Measurements from ENCODE around the gene TVP23A.
"Not testable (repeated sequence)": the region's sequence is repeated elsewhere in the genome, so short reads cannot be mapped to it uniquely, and the experiment has no call there.

TVP23A gene

DNA sequence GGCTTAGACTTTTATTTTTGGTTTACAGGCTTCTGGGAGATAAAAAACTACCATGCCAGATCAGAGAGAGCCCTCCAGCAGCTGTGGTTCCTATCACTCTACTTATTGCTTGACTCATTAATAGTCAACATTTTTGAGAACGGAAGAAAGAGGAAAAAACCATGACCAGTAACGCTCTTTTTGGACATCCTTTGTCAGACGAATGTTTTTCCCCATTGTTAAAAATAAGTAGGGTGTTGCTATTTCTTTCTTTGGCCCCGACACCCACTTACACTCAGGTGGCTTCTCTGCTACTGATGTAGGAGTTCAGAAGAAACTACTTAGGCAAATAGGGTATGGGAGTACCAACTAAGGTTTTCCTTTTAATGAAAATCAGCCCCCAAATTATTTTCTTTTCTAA is 27.5 kb downstream of the TVP23A start:
- DNase-seq: no peak

- not testable (repeated sequence) for DNase-seq
Observed at GRCh38 chr16:10788630-10789029, 30.0 kb downstream of the TVP23A start.

- peak; percentile 29 for DNase-seq
Observed at GRCh38 chr16:10787304-10787703, 31.3 kb downstream of the TVP23A start.

DNA sequence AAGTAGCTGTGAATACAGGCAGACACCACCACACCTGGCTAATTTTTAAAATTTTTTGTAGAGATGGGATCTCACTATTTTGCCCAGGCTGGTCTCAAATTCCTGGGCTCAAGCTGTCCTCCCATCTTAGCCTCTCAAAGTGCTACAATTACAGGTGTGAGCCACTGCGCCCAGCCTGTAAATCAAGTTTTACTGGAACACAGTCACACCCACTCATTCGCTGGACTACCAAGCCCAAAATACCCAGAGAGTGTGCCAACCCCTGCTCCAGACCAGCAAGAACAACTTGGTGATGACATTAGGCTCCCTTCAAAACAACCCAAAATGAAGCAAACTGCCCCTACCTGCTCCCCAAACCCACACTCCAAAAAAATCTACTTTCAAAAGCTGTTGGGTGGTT is 36.0 kb downstream of the TVP23A start:
- no peak for DNase-seq

DNA sequence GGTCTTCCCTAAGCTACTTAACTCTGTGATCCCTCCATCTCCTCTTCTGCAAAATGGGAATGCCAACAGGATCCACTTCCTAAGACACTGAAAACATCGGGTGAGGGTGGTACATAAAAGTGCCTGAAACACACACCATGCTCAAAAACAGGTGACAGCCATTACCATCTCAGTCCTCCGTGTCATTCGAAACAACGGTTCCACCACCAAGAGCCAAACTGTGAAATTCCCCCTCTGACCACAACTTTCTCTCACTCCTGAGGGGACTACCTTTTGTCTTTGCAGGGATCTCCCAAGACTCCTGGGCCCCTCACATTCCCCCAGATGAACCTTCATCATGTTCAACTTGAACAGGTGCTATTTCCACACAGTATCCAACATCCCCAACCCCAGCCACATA is 38.0 kb downstream of the TVP23A start:
- DNase-seq: no peak

DNA sequence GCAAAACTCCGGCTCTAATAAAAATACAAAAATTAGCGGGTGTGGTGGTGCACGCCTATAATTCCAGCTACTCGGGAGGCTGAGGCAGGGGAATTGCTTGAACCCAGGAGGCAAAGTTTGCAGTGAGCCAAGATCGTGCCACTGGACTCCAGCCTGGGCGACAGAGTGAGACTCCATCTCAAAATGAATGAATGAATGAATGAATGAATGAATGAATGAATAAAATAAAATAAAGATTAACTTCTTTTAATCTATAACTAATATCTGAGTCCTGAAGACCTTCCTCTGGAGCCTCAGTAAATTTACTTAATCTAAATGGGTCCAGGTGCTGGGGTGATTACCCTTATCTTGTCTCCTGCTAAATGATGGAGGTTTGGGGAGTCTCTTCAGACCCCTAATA is 38.7 kb downstream of the TVP23A start:
- not testable (repeated sequence) for DNase-seq

DNA sequence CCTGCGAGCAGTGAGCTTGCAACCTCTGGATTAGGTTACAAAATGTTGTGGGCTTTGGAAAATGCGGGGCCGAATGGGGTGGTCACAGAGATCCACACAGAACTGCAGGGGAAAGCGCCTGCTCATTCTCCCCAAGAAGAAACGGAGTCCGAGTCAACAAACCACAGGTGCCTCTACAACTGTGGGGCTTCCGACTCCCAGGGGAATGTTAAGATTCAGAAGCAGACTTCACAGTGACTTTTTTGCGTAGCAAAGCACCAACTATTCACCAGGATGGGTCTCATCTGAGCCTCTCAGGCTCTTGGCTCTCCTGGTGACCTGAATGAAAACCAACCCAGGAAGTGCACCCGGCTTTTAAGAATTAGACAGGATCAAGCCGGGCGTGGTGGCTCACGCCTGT is 41.2 kb downstream of the TVP23A start:
- DNase-seq: no peak

- DNase-seq: not testable (repeated sequence)
Observed at GRCh38 chr16:10776923-10777322, 41.7 kb downstream of the TVP23A start.

DNA sequence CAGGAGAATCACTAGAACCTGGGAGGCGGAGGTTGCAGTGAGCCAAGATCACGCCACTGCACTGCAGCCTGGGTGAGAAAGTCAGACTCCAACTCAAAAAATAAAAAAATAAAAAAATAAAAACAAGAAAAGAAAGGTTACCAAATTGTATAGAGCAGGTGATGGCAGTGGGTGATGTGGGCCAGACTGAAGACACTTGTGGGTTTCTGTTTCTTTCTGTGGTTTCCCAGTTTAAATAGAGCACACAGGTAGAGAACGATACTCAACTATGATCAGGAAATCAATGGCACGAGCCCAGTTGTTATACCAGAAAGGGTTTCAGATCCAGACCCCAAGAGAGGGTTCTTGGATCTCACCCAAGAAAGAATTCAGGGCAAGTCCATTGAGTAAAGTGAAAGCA is 42.3 kb downstream of the TVP23A start:
- peak; percentile 66 for DNase-seq

DNA sequence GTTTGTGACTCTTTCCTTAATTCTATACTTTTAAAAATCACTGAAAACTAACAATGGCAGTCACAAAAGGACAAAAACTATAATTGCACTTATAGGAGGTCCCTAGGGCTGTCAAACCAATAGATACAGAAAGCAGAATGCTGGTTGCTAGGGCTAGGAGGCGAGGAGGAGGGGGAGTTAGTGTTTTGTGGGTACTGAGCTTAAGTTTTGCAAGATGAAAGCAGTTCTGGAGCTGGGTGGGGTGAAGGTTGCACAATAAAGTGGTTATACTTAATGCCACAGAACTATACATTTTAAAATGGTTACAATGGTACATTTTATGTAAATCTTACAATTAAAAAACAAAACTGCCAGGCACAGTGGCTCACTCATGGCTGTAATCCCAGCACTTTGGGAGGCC is 47.7 kb downstream of the TVP23A start:
- DNase-seq: no peak

DNA sequence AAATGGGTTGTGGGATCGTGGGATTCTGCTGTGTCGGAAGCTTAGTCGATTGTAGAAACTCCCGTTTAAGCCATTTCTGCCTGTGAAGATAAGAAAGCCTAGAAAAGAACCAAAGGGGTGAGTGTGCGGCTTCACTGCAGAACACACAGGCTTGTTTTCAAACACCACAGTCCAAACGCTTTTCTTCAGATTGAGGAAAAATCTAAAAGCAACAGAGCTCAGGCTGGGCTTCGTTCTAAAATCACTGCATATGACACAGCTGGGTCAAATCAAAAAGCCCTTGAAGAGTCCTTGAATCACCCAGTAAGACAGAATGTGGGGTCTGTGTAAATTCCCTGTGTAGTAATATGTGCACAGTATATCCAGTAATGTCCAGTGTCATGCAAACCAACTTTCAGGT is 49.2 kb downstream of the TVP23A start:
- no peak for DNase-seq

GRCh38 chr16:10767127-10767526 is 51.5 kb downstream of the TVP23A start:
- no peak for DNase-seq

DNA sequence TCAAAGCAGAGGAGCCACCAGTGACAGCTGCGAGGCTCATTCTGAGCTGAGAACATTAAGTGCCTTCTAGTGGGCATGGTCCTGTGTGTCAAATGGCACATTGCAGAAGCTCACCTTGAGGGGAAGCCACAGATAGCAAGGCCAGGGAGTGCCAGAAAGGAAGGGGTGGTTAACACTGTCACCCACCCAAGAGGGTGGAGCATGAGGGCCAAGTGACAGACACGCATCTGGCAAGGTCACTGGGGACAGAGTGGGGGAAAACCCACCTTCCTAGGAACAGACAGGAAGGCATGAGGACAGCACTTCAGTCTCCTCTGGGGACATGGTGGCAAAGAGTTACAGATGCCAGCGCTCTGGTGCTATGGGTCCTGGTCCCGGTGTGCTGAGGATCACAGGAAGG is 52.8 kb downstream of the TVP23A start:
- DNase-seq: no peak

- DNase-seq: no peak
Observed at GRCh38 chr16:10763456-10763855, 55.1 kb downstream of the TVP23A start.

- no peak for DNase-seq
Observed at GRCh38 chr16:10762336-10763016, 56.1 kb downstream of the TVP23A start.

DNA sequence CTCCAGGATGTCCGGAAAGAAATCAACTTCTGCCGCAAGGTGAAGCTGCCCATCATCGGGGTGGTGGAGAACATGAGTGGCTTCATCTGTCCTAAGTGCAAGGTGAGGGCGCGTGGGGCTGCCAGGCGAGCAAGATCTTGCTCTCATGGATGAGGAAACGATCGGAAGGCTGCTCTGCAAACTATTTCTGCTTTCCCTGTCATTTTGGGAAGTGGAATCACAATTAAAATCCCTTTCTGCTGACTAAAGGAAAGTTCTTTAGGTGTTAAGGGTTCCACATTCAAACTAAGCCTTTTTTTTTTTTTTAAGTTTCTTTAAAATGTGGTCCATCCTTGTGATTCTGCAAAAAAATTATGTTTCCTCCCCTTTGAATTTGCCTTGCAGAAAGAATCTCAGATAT is 57.2 kb downstream of the TVP23A start:
- no peak for DNase-seq

DNA sequence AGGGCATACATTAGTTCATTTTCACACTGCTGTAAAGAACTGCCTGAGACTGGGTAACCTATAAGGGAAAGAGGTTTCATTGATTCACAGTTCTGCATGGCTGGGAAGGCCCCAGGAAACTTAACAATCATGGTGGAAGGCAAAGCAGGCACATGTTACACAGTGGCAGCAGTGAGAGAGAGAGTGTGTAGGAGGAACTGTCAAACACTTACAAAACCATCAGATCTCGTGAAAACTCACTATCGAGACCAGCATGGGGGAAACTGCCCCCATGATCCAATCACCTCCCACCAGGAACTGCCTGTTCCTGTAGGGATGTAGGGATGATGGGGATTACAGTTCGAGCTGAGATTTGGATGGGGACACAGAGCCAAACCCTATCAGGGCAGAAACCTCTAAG is 57.7 kb downstream of the TVP23A start:
- no peak for DNase-seq

DNA sequence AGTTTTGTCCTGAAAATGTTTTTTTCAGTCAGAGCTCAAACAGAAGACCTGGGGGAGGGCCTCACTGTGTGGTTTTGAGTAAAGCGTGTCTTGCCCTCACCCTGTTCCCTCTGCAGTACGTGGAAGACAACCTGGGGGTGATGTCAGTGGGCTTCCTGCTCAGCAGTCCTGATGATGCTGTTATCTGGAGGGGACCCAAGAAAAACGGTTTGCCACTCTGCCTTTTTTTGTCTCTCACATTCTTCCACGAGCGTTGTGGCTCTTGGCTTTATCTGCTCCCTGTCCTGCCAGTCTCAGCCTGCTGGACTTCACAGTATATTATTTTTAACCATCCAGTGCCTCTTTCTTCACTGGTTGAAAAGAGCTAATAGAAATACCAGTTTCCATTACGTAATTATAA is 62.0 kb downstream of the TVP23A start:
- no peak for DNase-seq

GRCh38 chr16:10754941-10755340 is 63.7 kb downstream of the TVP23A start:
- DNase-seq: no peak

DNA sequence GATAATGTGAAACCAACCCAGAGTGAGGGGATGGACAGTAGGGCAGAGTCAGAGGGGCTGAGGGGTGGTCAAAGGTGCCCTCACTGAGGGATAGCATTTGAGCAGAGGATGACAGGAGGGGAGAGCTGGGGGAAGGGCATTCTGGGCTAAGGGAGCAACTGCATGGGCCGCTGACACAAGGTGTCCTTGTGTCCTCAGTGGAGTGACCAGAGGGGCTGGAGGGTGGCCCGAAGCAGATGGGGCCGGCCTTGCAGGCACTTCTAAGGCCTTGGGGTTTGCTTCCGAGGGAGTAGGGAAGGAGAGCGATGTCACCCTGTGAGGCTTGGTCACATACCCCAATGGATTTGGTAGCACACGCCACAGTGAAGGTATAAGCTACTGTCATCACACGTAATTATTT is 64.9 kb downstream of the TVP23A start:
- DNase-seq: no peak

- no peak for DNase-seq
Observed at GRCh38 chr16:10752843-10753523, 65.6 kb downstream of the TVP23A start.

GRCh38 chr16:10751291-10751697 is 67.3 kb downstream of the TVP23A start:
- DNase-seq: no peak

GRCh38 chr16:10750793-10751192 is 67.8 kb downstream of the TVP23A start:
- DNase-seq: no peak

- no peak for DNase-seq
Observed at GRCh38 chr16:10745841-10746240, 72.8 kb downstream of the TVP23A start.
